GM10266 (cell line): Measurements from ENCODE around the gene VPS37B.

Experiments used
- DNase-seq: peaks from one replicate; pipeline ENCODE4 v3.0.0; 2012; ENCODE audit errors: extremely low spot score
- TF ChIP-seq, protein P1 (sequence below): IDR thresholded peaks from 2 replicates; pipeline ENCODE4 v1.5.1; 2012; ENCODE audit warnings: mild to moderate bottlenecking, low read depth; ENCODE audit not compliant: control insufficient read depth, insufficient read depth; ENCODE audit errors: missing control alignments

VPS37B gene

DNA sequence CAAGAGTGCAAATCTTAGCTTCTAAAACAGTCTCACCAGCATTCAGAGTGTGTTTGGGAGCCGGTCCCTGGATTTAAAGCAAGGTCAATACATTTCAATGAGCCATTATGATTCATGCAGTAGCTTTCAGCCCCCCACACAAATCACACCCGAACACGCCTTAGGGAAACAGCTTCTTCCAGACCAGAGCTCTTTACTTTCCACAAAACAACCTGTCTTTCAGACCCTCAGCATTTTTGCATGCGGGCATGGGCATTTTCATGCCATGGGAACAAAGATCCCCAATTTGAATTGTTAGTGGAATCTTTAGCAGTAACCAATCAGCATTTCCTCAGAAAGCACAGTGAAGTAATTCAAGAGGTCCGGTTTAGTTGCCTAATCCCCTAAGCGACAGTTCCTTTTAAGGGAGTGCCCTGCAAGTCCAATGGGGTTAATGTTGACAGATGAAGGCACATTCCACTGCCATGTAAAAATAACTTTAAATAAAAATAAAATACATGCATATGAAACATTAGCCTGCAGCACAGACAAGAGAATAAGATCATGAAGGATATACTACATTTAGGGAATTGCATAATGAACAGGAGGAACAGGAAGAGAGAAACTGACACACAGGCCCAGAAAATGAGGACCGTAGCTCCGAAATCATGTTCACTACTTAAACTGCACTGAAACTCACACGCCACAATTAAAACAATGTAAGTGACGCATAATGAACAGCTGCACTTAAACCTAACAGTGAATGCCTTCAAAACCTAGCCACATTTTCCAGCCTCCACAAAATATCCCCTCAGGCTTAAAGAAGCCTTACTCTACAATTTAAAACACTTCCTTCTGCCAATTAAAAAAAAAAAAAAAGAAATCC, 4.0 kb downstream of the VPS37B start:
- DNase-seq: no peak
- TF ChIP-seq, protein P1, sequence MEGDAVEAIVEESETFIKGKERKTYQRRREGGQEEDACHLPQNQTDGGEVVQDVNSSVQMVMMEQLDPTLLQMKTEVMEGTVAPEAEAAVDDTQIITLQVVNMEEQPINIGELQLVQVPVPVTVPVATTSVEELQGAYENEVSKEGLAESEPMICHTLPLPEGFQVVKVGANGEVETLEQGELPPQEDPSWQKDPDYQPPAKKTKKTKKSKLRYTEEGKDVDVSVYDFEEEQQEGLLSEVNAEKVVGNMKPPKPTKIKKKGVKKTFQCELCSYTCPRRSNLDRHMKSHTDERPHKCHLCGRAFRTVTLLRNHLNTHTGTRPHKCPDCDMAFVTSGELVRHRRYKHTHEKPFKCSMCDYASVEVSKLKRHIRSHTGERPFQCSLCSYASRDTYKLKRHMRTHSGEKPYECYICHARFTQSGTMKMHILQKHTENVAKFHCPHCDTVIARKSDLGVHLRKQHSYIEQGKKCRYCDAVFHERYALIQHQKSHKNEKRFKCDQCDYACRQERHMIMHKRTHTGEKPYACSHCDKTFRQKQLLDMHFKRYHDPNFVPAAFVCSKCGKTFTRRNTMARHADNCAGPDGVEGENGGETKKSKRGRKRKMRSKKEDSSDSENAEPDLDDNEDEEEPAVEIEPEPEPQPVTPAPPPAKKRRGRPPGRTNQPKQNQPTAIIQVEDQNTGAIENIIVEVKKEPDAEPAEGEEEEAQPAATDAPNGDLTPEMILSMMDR: no peak

DNA sequence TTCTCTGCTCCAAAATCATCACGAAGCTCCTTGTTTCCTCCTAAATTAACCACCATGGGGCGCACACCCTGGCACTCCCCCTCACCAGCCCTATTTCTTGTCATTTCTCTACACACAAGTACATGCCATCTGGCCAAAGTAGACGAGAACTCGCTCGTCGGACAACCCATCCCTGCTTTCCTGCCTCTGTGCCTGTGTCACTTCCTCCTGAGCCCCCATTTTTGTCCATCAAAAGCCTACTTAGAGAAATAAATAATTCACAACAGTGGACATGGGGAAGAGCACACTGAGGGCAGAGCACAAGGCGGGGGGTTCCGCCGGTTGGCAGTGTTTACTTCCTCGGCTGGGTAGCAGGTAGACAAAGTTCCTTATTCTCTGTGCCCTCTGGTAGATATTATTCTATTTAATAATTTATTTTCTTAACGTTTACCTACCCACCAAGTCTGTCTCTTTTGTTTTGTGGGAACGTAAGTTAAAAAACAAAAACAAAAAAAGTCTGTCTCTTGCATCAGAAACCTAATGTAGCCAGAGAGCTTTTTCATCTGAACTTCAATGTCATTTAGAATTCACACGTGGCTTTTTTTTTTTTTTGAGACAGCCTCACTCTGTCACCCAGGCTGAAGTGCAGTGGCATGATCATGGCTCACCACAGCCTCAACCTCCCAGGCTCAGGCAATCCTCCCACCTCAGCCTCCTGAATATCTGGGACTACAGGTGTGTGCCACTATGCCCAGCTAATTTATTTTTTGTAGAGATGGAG, 6.0 kb downstream of the VPS37B start:
- TF ChIP-seq, protein P1: no peak
- DNase-seq: no peak

DNA sequence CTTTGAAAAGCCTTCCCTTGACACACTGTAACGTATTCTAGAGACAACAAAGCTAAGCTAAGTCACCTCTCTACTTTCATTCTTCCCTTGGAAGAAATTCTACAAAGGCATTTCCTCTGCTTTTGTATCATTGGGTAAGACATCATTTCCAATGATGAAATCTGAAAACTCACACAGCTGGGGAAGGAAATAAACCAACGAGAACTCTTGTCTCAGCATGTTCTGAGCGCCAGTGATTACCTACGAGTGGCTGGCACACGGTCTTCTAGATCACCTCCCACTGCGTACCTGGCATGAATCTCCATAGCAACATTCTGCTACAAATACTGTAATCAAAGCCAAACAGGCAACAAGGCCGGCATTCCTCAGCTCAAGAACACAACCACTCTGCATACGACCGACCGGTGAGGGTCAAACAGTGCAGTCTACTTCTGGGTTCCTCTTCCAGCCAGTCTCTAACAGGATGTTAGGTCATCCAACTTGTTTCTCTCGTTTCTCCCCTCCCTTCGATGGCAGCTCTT, 7.6 kb downstream of the VPS37B start:
- TF ChIP-seq, protein P1: no peak
- peak; percentile 51 for DNase-seq

DNA sequence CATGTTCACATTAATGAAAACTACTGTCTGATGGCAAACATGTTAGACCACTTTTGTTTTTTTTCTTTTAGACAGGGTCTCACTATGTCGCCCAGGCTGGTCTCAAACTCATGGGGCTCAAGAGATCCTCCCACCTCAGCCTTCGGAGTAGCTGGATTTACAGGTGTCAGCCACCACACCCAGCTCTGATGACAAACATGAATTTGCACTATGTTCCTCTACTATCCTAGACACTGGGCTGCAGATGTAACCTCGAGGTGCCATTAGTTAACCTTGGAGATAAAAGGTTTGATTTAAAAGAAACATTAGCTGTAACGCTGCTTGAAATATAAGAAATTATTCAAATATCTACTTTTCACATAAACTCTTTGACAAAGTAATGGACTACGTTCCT, 8.1 kb downstream of the VPS37B start:
- DNase-seq: no peak
- TF ChIP-seq, protein P1: no peak

DNA sequence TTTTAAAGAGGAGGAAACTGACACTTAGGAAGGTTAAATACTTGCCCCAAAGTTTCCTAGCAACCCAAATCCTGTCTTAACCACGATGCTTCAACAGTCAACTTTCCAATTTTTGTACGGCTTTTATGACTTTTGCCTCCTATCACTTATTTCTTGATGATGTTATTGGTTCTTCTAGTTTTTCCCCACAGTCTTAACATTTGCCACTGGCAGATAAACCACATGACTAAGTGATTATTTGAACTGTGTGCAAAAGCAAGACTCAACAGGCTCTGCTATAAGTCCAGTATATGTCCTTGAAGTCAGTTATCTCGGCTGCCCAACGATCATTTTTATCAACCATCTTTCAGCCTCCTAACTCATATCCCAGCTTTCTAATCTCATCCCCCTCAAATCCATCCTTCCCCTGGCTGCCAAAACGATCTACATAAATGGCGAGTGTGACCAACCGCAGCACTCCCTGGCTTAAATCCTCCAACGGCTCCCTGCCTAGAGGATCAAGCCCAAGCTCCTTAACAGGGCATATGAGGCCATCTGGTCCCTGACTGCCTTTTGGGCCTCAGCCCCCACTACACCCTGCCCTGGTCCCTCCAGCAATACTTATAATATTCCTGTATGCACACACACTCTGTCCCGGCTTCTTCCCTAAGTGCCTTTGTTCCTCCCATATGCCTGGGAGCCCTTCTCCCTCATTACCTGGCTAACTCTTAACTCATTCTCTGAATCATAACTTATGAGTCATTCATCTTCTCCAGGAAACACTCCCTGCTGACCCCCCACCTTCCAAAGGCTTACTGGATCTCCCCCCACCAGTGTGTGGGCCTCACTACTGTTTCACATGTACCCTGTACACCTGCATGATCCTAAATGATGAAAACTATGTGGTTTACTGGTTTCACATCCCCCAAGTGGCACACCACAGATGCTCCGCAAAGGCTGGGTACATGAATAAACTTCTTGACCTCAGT, 8.8 kb downstream of the VPS37B start:
- no peak for DNase-seq
- TF ChIP-seq, protein P1: no peak

DNA sequence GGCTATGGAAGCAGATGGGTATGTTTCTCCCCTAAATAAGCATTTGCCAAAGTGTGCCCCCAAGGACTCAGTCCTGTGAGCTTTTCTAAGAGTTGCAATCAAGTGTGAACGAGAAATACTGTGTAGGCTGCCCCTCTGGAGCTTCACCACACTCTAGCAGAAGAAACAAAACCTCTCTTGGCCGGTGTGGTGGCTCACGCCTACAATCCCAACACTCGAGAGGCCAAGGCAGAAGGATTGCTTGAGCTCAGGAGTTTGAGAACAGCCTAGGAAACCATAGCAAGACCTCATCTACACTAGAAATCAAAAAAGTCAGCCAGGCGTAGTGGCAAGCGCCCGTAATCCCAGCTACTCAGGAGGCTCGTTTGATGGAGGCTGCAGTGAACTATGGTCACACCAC, 9.8 kb downstream of the VPS37B start:
- TF ChIP-seq, protein P1: no peak
- no peak for DNase-seq
